ENCODE measurements around the gene OR4K1. TPM values are rescaled to one million over a fixed set of nuclear protein-coding genes. Genes with fewer than 3 reads are reported as not detected.

Gene OR4K1
- not detected in 2 replicates for total RNA-seq (2014; rRNA removed)
- not detected for Bru-seq, nascent RNA
- BruChase-seq, experiment 1, labeled RNA remaining after a 6-hour chase = not detected
- not detected for BruChase-seq, experiment 2, labeled RNA remaining after a 2-hour chase
- long read RNA-seq = 0 reads

DNA sequence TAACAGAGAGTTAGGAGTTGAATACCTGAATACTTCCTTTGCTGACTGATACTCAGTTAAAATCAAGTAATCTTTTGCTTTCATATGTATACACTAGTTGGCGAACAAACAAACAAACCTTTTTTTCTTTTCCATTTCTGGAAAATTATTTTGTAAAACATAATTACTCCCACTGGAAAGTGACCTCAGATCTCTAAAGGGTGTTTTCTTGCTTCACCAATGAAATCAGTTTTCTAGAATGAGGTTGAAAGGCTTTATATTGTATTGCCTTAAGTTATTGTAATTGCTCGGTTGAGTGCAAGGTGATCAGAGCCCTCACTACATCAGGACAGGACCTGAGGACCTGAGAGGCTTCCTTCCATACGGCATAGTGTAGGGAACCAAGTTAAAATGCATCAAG, at the start of gene OR4K1:
TSS of gene OR4K1 (plus strand) at position 301 of the 400 bp plus-strand sequence. CDS start 4,750 bp downstream, outside the sequence.
- H3K9ac ChIP-seq (ENCODE audit: low read length) = no peak within 1 kb of the TSS
- ATAC-seq (no peak), DNase-seq (no peak)
- no TSS peak for BruUV-seq (replicated peaks)
- H4K20me1 ChIP-seq (ENCODE audit: low read length) = no peaks in the 10 kb centered on the region
- 0 out of 2 replicates have a peak, but pooled peaks cover 4% of the 10 kb centered on the region for H3K9me3 ChIP-seq (ENCODE audit: low read length)
- no peaks in the 10 kb centered on the region for H3K27me3 ChIP-seq (ENCODE audit: low read length)
- ChIA-PET CTCF (no interaction called here), POLR2A (ENCODE audit: unreplicated experiment) (no interaction called here)
- no peak within 1 kb of the TSS for H2AFZ ChIP-seq (ENCODE audit: low read length)
- H3K4me1 ChIP-seq (ENCODE audit: insufficient read depth, low read length) = no peaks in the 10 kb centered on the region
- H3K4me2 ChIP-seq (ENCODE audit: low read length) = no peak within 1 kb of the TSS
- H3K4me3 ChIP-seq (ENCODE audit: low read length) = no peak within 1 kb of the TSS
- no peaks in the 10 kb centered on the region for H3K36me3 ChIP-seq (ENCODE audit: low read depth, low read length)
- no peak for TF ChIP-seq EZH2 (IDR thresholded peaks at IDR 0.05; ENCODE audit: low read length, unreplicated experiment)
- no peak for TF ChIP-seq EZH2phosphoT487 (IDR thresholded peaks at IDR 0.05; ENCODE audit: borderline replicate concordance, low read length)
- TF ChIP-seq, protein P1, sequence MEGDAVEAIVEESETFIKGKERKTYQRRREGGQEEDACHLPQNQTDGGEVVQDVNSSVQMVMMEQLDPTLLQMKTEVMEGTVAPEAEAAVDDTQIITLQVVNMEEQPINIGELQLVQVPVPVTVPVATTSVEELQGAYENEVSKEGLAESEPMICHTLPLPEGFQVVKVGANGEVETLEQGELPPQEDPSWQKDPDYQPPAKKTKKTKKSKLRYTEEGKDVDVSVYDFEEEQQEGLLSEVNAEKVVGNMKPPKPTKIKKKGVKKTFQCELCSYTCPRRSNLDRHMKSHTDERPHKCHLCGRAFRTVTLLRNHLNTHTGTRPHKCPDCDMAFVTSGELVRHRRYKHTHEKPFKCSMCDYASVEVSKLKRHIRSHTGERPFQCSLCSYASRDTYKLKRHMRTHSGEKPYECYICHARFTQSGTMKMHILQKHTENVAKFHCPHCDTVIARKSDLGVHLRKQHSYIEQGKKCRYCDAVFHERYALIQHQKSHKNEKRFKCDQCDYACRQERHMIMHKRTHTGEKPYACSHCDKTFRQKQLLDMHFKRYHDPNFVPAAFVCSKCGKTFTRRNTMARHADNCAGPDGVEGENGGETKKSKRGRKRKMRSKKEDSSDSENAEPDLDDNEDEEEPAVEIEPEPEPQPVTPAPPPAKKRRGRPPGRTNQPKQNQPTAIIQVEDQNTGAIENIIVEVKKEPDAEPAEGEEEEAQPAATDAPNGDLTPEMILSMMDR (conservative IDR thresholded peaks at IDR 0.05; ENCODE audit: low read depth, low read length) = no peak
- no peaks in the 10 kb centered on the region for H3K9me2 ChIP-seq (replicated peaks; ENCODE audit: low read length)
- no peak within 1 kb of the TSS for H3K27ac ChIP-seq (ENCODE audit: low read length)
- no peaks in the 10 kb centered on the region for H3K79me2 ChIP-seq (ENCODE audit: low read length)
- no peaks in the 10 kb centered on the region for H3F3A ChIP-seq (ENCODE audit: low read length, unreplicated experiment)
- intact Hi-C loops (cut with micrococcal nuclease) = no loop called here

DNA sequence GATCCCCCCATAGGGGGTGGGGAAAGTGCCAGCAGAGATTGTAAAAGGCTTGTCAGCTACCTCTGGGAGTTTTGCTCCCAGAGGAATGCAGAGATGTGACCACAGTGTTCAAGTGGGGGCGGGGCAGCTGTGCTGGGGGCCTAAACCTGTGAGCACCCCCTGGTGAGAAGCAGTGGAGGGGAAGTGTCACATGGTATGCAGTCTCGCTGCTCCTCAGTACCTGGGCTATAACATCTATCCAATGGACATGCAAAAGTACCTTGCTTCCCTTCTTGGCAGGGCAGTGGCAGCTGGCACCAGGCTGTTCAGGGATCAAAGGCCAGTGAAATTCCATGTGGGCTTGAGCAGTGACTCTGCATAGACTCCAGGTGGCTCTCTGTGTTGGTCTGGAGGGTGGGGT, 35.4 kb upstream of the OR4K1 start:
- peaks cover 48% of the 10 kb centered on the region for H3K9me3 ChIP-seq (ENCODE audit: low read length)
- H3K27me3 ChIP-seq (ENCODE audit: low read length) = no peaks in the 10 kb centered on the region
- H3K79me2 ChIP-seq (ENCODE audit: low read length) = no peaks in the 10 kb centered on the region
- H3K4me2 ChIP-seq (ENCODE audit: low read length) = no peak overlapping the region
- TF ChIP-seq, protein P1 (conservative IDR thresholded peaks at IDR 0.05; ENCODE audit: low read depth, low read length) = no peak
- TF ChIP-seq EZH2 (IDR thresholded peaks at IDR 0.05; ENCODE audit: low read length, unreplicated experiment) = no peak
- no peak for TF ChIP-seq EZH2phosphoT487 (IDR thresholded peaks at IDR 0.05; ENCODE audit: borderline replicate concordance, low read length)
- intact Hi-C loops (cut with micrococcal nuclease) = no loop called here
- POLR2A ChIA-PET (ENCODE audit: unreplicated experiment) = no interaction called here
- H3K4me1 ChIP-seq (ENCODE audit: insufficient read depth, low read length) = no peaks in the 10 kb centered on the region
- no TSS peak for BruUV-seq (replicated peaks)
- H3K27ac ChIP-seq (ENCODE audit: low read length) = no peak overlapping the region
- no peaks in the 10 kb centered on the region for H4K20me1 ChIP-seq (ENCODE audit: low read length)
- no peaks in the 10 kb centered on the region for H3K9me2 ChIP-seq (replicated peaks; ENCODE audit: low read length)
- no peak overlapping the region for H3K4me3 ChIP-seq (ENCODE audit: low read length)
- ATAC-seq (no peak), DNase-seq (no peak)
- H3F3A ChIP-seq (ENCODE audit: low read length, unreplicated experiment) = no peaks in the 10 kb centered on the region
- no peak overlapping the region for H2AFZ ChIP-seq (ENCODE audit: low read length)
- H3K36me3 ChIP-seq (ENCODE audit: low read depth, low read length) = no peaks in the 10 kb centered on the region
- CTCF ChIA-PET = no interaction called here
- no peak overlapping the region for H3K9ac ChIP-seq (ENCODE audit: low read length)

GRCh38 chr14:19900999-19901398, 29.7 kb upstream of the OR4K1 start:
- no peak overlapping the region for H3K9ac ChIP-seq (ENCODE audit: low read length)
- ChIA-PET POLR2A (ENCODE audit: unreplicated experiment) (no interaction called here), CTCF (no interaction called here)
- H4K20me1 ChIP-seq (ENCODE audit: low read length) = no peaks in the 10 kb centered on the region
- BruUV-seq (replicated peaks) = no TSS peak
- no peaks in the 10 kb centered on the region for H3K4me1 ChIP-seq (ENCODE audit: insufficient read depth, low read length)
- H2AFZ ChIP-seq (ENCODE audit: low read length) = no peak overlapping the region
- H3K9me3 ChIP-seq (ENCODE audit: low read length) = peaks cover 17% of the 10 kb centered on the region
- no peak overlapping the region for H3K4me2 ChIP-seq (ENCODE audit: low read length)
- intact Hi-C loops (cut with micrococcal nuclease) = loop anchor here (10.0 kb wide), 1 partner anchor 166 kb away; no protein-coding TSS in a partner anchor
- no peaks in the 10 kb centered on the region for H3F3A ChIP-seq (ENCODE audit: low read length, unreplicated experiment)
- H3K79me2 ChIP-seq (ENCODE audit: low read length) = no peaks in the 10 kb centered on the region
- H3K9me2 ChIP-seq (replicated peaks; ENCODE audit: low read length) = no peaks in the 10 kb centered on the region
- H3K27me3 ChIP-seq (ENCODE audit: low read length) = no peaks in the 10 kb centered on the region
- no peak for DNase-seq
- no peak for ATAC-seq
- no peak overlapping the region for H3K27ac ChIP-seq (ENCODE audit: low read length)
- H3K4me3 ChIP-seq (ENCODE audit: low read length) = no peak overlapping the region
- H3K36me3 ChIP-seq (ENCODE audit: low read depth, low read length) = no peaks in the 10 kb centered on the region
- TF ChIP-seq, protein P1 (conservative IDR thresholded peaks at IDR 0.05; ENCODE audit: low read depth, low read length) = no peak
- TF ChIP-seq EZH2 (IDR thresholded peaks at IDR 0.05; ENCODE audit: low read length, unreplicated experiment) = no peak
- no peak for TF ChIP-seq EZH2phosphoT487 (IDR thresholded peaks at IDR 0.05; ENCODE audit: borderline replicate concordance, low read length)

All from PC-3 (cell line).